ENCODE measurements around the gene TIAM2.

DNA sequence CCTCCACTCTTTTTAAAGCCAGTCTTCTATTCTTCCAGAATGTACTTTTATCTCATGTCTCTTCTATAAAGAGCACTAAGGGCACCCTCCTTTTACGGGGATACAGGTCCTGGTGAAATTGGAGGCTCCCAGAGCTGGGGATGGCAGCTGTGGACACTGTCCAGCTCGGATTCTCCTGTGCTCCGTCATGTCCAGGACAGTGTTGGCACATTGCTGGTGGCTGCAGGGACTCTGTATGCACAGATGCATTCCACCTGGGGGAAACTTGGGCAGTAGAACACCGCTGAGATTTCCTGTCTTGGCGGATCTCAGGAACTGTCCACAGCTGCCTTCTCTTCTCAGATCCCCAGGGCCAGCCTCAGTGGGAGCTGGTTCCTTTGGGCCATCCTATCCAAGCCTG lies 212.1 kb downstream of the TIAM2 start:
- TF ChIP-seq POLR2AphosphoS5 (IDR thresholded peaks at IDR 0.05; ENCODE audit: borderline replicate concordance, low read depth, low read length) (no peak), EZH2 (IDR thresholded peaks at IDR 0.05) (no peak), FOXP2 (optimal IDR thresholded peaks at IDR 0.05; ENCODE audit: control extremely low read depth, extremely low read length, insufficient read depth) (no peak)
